ENCODE results near the gene AUTS2.

Gene AUTS2

GRCh38 chr7:69759373-69759772, 161.1 kb downstream of the AUTS2 start:
- DNase-seq (ENCODE audit: low read depth, low spot score) = no peak
- Histone ChIP-seq H3K4me1 (ENCODE audit: insufficient read depth, insufficient read length) (no peaks in the 10 kb centered on the region), H3K36me3 (ENCODE audit: insufficient read depth, insufficient read length, low read length) (no peaks in the 10 kb centered on the region), H3K9ac (ENCODE audit: insufficient read length, low read depth) (no peak overlapping the region), H3K9me3 (ENCODE audit: insufficient read depth, low read length) (no peaks in the 10 kb centered on the region), H3K27me3 (ENCODE audit: insufficient read depth, insufficient read length) (no peaks in the 10 kb centered on the region), H3K4me3 (ENCODE audit: insufficient read length, low read depth) (no peak overlapping the region)
- no peak for TF ChIP-seq ZNF274 (IDR thresholded peaks at IDR 0.05; ENCODE audit: low read depth, low read length)
- no peak for TF ChIP-seq YY1 (IDR thresholded peaks at IDR 0.05; ENCODE audit: insufficient read depth, insufficient read length)
- no peak for TF ChIP-seq SUZ12 (IDR thresholded peaks at IDR 0.05; ENCODE audit: extremely low read depth, insufficient read depth, insufficient read length)

DNA sequence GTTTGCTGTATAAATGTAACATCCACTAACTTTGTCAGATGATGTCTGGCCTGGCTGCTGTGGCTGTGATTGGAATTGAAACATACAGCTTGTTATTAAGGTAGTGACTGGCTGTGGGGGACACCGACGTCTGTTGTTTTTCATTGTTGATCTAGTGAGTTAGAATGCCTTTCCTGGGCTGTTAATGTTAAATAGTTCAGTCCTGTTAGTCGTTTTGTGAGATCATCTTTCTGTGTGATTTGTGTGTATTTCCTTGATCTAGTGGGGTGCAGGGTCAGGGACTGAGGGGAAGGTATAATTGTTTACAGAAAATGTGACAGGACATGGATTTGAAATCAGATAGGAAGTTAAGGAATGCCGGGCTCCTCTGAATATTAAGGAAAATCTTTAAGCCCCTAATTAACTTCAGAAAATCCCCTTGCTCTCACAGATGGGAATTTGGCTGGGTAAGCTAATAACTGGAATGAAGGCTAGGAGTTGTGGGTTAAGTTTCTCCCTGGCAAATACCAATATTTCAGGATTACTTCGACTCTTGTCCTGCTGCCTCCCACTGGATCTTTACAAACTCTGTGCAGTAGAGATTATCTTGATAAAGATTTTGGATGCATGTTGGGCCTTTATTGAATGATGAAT, 163.1 kb downstream of the AUTS2 start:
- H3K4me1 ChIP-seq (ENCODE audit: insufficient read depth, insufficient read length) = no peaks in the 10 kb centered on the region

GRCh38 chr7:69762821-69763352, 164.6 kb downstream of the AUTS2 start:
- no peaks in the 10 kb centered on the region for H3K4me1 ChIP-seq (ENCODE audit: insufficient read depth, insufficient read length)
- H3K9ac ChIP-seq (ENCODE audit: insufficient read length, low read depth) = no peak overlapping the region
- no peaks in the 10 kb centered on the region for H3K27me3 ChIP-seq (ENCODE audit: insufficient read depth, insufficient read length)
- no peak for DNase-seq (ENCODE audit: low read depth, low spot score)
- H3K9me3 ChIP-seq (ENCODE audit: insufficient read depth, low read length) = no peaks in the 10 kb centered on the region
- H3K4me3 ChIP-seq (ENCODE audit: insufficient read length, low read depth) = no peak overlapping the region
- no peak for TF ChIP-seq YY1 (IDR thresholded peaks at IDR 0.05; ENCODE audit: insufficient read depth, insufficient read length)
- TF ChIP-seq SUZ12 (IDR thresholded peaks at IDR 0.05; ENCODE audit: extremely low read depth, insufficient read depth, insufficient read length) = no peak
- no peak for TF ChIP-seq ZNF274 (IDR thresholded peaks at IDR 0.05; ENCODE audit: low read depth, low read length)
- H3K36me3 ChIP-seq (ENCODE audit: insufficient read depth, insufficient read length, low read length) = no peaks in the 10 kb centered on the region

More for the DNA sequence above, 163.1 kb downstream of the AUTS2 start:
- Histone ChIP-seq H3K4me3 (ENCODE audit: insufficient read length, low read depth) (no peak overlapping the region), H3K9ac (ENCODE audit: insufficient read length, low read depth) (no peak overlapping the region), H3K9me3 (ENCODE audit: insufficient read depth, low read length) (no peaks in the 10 kb centered on the region), H3K36me3 (ENCODE audit: insufficient read depth, insufficient read length, low read length) (no peaks in the 10 kb centered on the region), H3K27me3 (ENCODE audit: insufficient read depth, insufficient read length) (no peaks in the 10 kb centered on the region)
- no peak for TF ChIP-seq YY1 (IDR thresholded peaks at IDR 0.05; ENCODE audit: insufficient read depth, insufficient read length)
- no peak for TF ChIP-seq SUZ12 (IDR thresholded peaks at IDR 0.05; ENCODE audit: extremely low read depth, insufficient read depth, insufficient read length)
- TF ChIP-seq ZNF274 (IDR thresholded peaks at IDR 0.05; ENCODE audit: low read depth, low read length) = no peak
- no peak for DNase-seq (ENCODE audit: low read depth, low spot score)

GRCh38 chr7:69763513-69763912, 165.2 kb downstream of the AUTS2 start:
- Histone ChIP-seq H3K4me3 (ENCODE audit: insufficient read length, low read depth) (no peak overlapping the region), H3K36me3 (ENCODE audit: insufficient read depth, insufficient read length, low read length) (no peaks in the 10 kb centered on the region), H3K9ac (ENCODE audit: insufficient read length, low read depth) (no peak overlapping the region), H3K4me1 (ENCODE audit: insufficient read depth, insufficient read length) (no peaks in the 10 kb centered on the region), H3K27me3 (ENCODE audit: insufficient read depth, insufficient read length) (no peaks in the 10 kb centered on the region), H3K9me3 (ENCODE audit: insufficient read depth, low read length) (no peaks in the 10 kb centered on the region)
- TF ChIP-seq SUZ12 (IDR thresholded peaks at IDR 0.05; ENCODE audit: extremely low read depth, insufficient read depth, insufficient read length) (no peak), YY1 (IDR thresholded peaks at IDR 0.05; ENCODE audit: insufficient read depth, insufficient read length) (no peak), ZNF274 (IDR thresholded peaks at IDR 0.05; ENCODE audit: low read depth, low read length) (no peak)
- DNase-seq (ENCODE audit: low read depth, low spot score) = no peak

DNA sequence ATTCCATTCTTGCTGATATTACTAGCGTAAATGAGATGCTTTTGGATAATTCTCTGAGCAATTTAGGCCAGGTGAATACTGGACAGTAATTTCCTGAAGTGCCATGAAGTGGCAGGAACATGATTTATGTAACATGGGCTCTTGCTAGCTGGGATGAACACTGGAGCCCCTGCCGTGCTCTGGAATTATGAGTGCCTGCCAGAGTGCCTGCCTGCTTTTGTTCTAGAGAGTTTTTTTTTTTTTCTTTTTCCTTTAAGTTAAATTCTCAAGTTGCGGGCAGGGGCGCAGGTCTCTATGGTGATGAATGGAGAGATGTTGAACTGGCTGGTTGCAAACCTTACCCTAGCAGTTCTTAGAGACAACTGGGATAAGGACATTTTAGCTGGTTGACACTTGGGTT, 165.9 kb downstream of the AUTS2 start:
- no peak for DNase-seq (ENCODE audit: low read depth, low spot score)
- TF ChIP-seq ZNF274 (IDR thresholded peaks at IDR 0.05; ENCODE audit: low read depth, low read length) (no peak), SUZ12 (IDR thresholded peaks at IDR 0.05; ENCODE audit: extremely low read depth, insufficient read depth, insufficient read length) (no peak), YY1 (IDR thresholded peaks at IDR 0.05; ENCODE audit: insufficient read depth, insufficient read length) (no peak)
- Histone ChIP-seq H3K27me3 (ENCODE audit: insufficient read depth, insufficient read length) (no peaks in the 10 kb centered on the region), H3K9me3 (ENCODE audit: insufficient read depth, low read length) (no peaks in the 10 kb centered on the region), H3K36me3 (ENCODE audit: insufficient read depth, insufficient read length, low read length) (no peaks in the 10 kb centered on the region), H3K4me3 (ENCODE audit: insufficient read length, low read depth) (no peak overlapping the region), H3K9ac (ENCODE audit: insufficient read length, low read depth) (no peak overlapping the region), H3K4me1 (ENCODE audit: insufficient read depth, insufficient read length) (no peaks in the 10 kb centered on the region)

- no peaks in the 10 kb centered on the region for H3K27me3 ChIP-seq (ENCODE audit: insufficient read depth, insufficient read length)
- H3K4me3 ChIP-seq (ENCODE audit: insufficient read length, low read depth) = no peak overlapping the region
- no peak for TF ChIP-seq ZNF274 (IDR thresholded peaks at IDR 0.05; ENCODE audit: low read depth, low read length)
- no peak for TF ChIP-seq YY1 (IDR thresholded peaks at IDR 0.05; ENCODE audit: insufficient read depth, insufficient read length)
- TF ChIP-seq SUZ12 (IDR thresholded peaks at IDR 0.05; ENCODE audit: extremely low read depth, insufficient read depth, insufficient read length) = no peak
- H3K9ac ChIP-seq (ENCODE audit: insufficient read length, low read depth) = no peak overlapping the region
- no peaks in the 10 kb centered on the region for H3K9me3 ChIP-seq (ENCODE audit: insufficient read depth, low read length)
- H3K4me1 ChIP-seq (ENCODE audit: insufficient read depth, insufficient read length) = no peaks in the 10 kb centered on the region
- DNase-seq (ENCODE audit: low read depth, low spot score) = no peak
- no peaks in the 10 kb centered on the region for H3K36me3 ChIP-seq (ENCODE audit: insufficient read depth, insufficient read length, low read length)
Observed at GRCh38 chr7:69764681-69765080, 166.4 kb downstream of the AUTS2 start.

DNA sequence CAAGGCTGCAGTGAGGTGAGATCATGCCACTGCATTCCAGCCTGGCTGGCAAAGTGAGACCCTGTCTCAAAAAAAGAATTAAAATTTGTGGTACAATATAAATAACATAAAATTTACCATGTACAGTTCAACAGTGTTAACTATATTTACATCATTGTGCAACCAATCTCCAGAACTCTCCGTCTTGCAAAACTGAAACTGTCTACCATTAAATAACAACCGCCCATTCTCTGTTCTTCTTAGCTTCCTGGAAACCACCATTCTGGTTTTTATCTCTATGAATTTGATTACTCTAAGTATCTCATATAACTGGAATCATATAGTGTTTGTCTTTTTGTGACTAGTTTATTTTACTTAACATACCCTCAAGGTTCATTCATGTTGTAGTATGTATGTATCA, 167.6 kb downstream of the AUTS2 start:
- Histone ChIP-seq H3K9ac (ENCODE audit: insufficient read length, low read depth) (no peak overlapping the region), H3K4me3 (ENCODE audit: insufficient read length, low read depth) (no peak overlapping the region), H3K9me3 (ENCODE audit: insufficient read depth, low read length) (no peaks in the 10 kb centered on the region), H3K4me1 (ENCODE audit: insufficient read depth, insufficient read length) (no peaks in the 10 kb centered on the region), H3K36me3 (ENCODE audit: insufficient read depth, insufficient read length, low read length) (no peaks in the 10 kb centered on the region), H3K27me3 (ENCODE audit: insufficient read depth, insufficient read length) (no peaks in the 10 kb centered on the region)
- TF ChIP-seq SUZ12 (IDR thresholded peaks at IDR 0.05; ENCODE audit: extremely low read depth, insufficient read depth, insufficient read length) = no peak
- TF ChIP-seq YY1 (IDR thresholded peaks at IDR 0.05; ENCODE audit: insufficient read depth, insufficient read length) = no peak
- no peak for TF ChIP-seq ZNF274 (IDR thresholded peaks at IDR 0.05; ENCODE audit: low read depth, low read length)
- no peak for DNase-seq (ENCODE audit: low read depth, low spot score)
